Tibial nerve (tissue), 4 donors: ENCODE measurements around the gene NEDD4L.

Experiments used
- EP300 ChIP-seq, 2 donors: sonication (generic); formaldehyde crosslinking; IDR thresholded peaks; one replicate each; pipeline ENCODE4 v1.6.1; 2017; ENCODE audit warnings: antibody characterized with exemption in 2 of 2, mild to moderate bottlenecking in 1 of 2
- TF ChIP-seq, protein P1 (sequence below), 5 experiments: fragments of 200-600 bp in 3 of 5; fragments of 450-650 bp in 2 of 5; sonication (generic) in 3 of 5; IDR thresholded peaks; one replicate each; pipeline ENCODE4 v1.5.1; 2016 to 2019; ENCODE audit warnings: antibody characterized with exemption in 5 of 5, mild to moderate bottlenecking in 3 of 5, moderate library complexity in 2 of 5

DNA sequence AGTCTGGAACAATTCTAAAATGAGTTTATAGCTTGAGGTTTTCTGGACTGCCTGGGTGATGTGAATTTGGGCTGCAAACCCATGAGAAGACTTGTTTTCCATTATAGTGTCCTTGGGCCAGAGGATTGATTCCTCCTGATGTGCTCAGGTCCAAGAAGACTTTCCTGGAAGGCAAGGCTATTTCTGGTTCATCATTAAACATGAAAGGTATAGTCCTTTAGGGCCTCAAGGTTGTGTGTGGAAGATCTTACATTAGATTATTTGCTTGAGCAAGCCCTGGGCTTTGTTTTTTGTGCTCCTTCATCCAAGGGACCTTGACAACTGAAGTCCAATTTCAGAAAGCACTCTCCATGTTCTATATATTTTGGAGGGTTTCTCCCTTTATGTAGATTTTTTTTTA, 26.8 kb upstream of the NEDD4L start:
- TF ChIP-seq, protein P1, sequence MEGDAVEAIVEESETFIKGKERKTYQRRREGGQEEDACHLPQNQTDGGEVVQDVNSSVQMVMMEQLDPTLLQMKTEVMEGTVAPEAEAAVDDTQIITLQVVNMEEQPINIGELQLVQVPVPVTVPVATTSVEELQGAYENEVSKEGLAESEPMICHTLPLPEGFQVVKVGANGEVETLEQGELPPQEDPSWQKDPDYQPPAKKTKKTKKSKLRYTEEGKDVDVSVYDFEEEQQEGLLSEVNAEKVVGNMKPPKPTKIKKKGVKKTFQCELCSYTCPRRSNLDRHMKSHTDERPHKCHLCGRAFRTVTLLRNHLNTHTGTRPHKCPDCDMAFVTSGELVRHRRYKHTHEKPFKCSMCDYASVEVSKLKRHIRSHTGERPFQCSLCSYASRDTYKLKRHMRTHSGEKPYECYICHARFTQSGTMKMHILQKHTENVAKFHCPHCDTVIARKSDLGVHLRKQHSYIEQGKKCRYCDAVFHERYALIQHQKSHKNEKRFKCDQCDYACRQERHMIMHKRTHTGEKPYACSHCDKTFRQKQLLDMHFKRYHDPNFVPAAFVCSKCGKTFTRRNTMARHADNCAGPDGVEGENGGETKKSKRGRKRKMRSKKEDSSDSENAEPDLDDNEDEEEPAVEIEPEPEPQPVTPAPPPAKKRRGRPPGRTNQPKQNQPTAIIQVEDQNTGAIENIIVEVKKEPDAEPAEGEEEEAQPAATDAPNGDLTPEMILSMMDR (IDR thresholded peaks at IDR 0.05), result no peak
- TF ChIP-seq EP300 (IDR thresholded peaks at IDR 0.05), result no peak
